ENCODE results near the gene ANKUB1.

ANKUB1 gene

GRCh38 chr3:149809699-149810098, 17.3 kb upstream of the ANKUB1 start:
- DNase-seq (ENCODE audit: low spot score): peak; percentile 25

- peak; percentile 96 for DNase-seq (ENCODE audit: low spot score)
Measured at GRCh38 chr3:149808209-149808829, 16.0 kb upstream of the ANKUB1 start.

GRCh38 chr3:149806171-149806778, 13.9 kb upstream of the ANKUB1 start:
- no peak for DNase-seq (ENCODE audit: low spot score)

GRCh38 chr3:149801639-149802038, 9.3 kb upstream of the ANKUB1 start:
- no peak for DNase-seq (ENCODE audit: low spot score)

GRCh38 chr3:149801195-149801594, 8.8 kb upstream of the ANKUB1 start:
- DNase-seq (ENCODE audit: low spot score): no peak

GRCh38 chr3:149800693-149801092, 8.3 kb upstream of the ANKUB1 start:
- no peak for DNase-seq (ENCODE audit: low spot score)

DNA sequence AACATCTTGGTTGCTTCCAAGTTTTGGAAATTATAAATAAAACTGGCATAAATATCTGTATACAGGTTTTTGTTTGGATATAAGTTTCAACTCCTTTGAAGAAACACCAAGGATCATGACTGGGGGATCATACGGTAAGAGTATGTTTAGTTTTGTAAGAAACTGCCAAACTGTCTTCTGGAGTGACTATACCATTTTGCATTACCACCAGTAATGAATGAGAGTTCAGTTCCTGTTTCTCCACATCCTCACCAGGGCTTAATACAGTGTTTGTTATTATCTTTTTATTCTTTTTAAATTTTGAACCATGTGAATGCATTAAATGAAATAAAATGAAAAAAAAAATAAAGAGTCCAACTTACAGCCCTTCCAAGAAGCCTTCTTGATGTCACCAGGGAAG, 3.7 kb upstream of the ANKUB1 start:
- no peak for DNase-seq (ENCODE audit: low spot score)

GRCh38 chr3:149790698-149791097, 1.7 kb downstream of the ANKUB1 start:
- no peak for DNase-seq (ENCODE audit: low spot score)

DNA sequence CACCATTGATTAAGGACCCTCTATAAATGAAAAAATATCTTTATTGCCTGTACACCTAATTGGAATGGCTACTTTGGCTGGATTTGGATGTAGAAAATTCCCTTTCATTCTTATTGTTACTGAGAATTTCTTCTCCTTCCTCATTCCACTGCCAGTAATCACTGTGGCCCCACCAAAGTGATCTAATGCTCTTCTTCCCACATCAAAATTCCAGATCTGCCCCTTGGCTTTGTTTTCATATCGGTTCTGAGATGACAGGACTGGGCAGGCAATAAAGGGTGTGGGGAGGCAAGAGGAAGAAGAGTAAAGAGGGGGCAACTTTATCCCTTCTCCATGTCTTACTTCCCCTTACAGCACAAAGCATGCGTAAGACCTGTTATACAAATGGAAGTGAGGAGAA, 2.1 kb downstream of the ANKUB1 start:
- no peak for DNase-seq (ENCODE audit: low spot score)

GRCh38 chr3:149784064-149784704, 8.2 kb downstream of the ANKUB1 start:
- no peak for DNase-seq (ENCODE audit: low spot score)

GRCh38 chr3:149783576-149783975, 8.8 kb downstream of the ANKUB1 start:
- peak; percentile 59 for DNase-seq (ENCODE audit: low spot score)

GRCh38 chr3:149781741-149782140, 10.6 kb downstream of the ANKUB1 start:
- no peak for DNase-seq (ENCODE audit: low spot score)

DNA sequence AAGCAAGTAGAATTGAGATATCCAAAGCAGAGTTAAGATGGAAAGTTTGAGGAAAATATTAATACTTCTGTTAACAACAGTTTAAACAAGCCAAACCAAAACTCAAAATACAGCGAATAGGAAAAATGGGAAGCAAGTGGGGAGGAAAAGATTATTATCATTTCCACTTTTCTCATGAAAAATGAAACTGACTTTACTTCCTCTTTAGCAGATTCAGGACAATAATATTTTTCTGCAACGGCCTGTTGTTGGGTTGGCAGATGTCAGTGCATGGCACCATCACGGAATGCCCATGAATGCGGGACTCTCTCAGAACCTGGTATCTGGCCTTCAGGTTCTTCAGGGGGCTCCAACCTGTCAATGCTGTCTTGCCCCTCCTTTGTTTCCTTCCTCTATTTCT, 11.1 kb downstream of the ANKUB1 start:
- DNase-seq (ENCODE audit: low spot score): no peak

GRCh38 chr3:149777414-149778214, 14.7 kb downstream of the ANKUB1 start:
- DNase-seq (ENCODE audit: low spot score): no peak

GRCh38 chr3:149776170-149776569, 16.2 kb downstream of the ANKUB1 start:
- DNase-seq (ENCODE audit: low spot score): no peak

DNA sequence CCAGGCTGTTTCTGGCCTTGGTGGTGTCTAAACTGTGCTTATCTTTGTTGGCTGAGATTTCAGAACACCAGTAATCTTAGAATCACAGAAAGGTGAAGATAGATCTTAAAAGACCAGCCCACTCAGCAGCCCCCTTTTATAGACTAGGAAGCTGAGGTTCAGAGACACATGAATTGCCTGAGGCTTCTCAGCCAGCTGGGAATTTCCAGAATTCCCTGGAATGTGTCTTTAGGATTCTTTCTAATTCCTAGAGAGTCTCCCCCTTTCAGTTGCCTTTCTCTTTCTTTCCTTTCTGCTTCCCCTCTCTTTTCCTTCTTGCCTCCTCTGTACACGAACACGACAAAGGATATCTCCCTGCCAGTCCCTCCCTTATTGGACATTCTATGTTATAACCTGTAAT, 19.5 kb downstream of the ANKUB1 start:
- no peak for DNase-seq (ENCODE audit: low spot score)

- DNase-seq (ENCODE audit: low spot score): peak; percentile 41
Measured at GRCh38 chr3:149771652-149772271, 20.6 kb downstream of the ANKUB1 start.

- no peak for DNase-seq (ENCODE audit: low spot score)
Measured at GRCh38 chr3:149770246-149770645, 22.1 kb downstream of the ANKUB1 start.

GRCh38 chr3:149768704-149769103, 23.6 kb downstream of the ANKUB1 start:
- no peak for DNase-seq (ENCODE audit: low spot score)

DNA sequence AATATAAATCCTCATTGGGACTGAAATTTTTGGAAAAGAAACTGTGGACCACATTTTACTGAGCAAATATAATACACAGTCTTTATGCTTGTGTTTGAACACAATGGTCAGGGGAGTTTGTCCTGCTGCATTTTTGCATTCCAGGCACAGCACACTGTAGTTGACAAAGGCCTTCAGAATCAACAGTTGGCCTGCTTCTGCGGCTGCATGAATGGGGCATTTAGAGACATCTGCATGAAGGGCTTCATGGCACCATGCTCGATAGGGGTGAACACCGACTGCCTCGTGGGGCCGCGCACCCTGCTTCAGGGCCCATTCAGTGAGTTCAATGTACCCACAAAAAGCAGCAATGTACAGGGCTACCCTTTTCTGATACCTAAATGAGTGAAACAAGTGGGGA, 24.6 kb downstream of the ANKUB1 start:
- peak; percentile 99 for DNase-seq (ENCODE audit: low spot score)

GRCh38 chr3:149765762-149766334, 26.5 kb downstream of the ANKUB1 start:
- DNase-seq (ENCODE audit: low spot score): peak; percentile 93

GRCh38 chr3:149764302-149764701, 28.1 kb downstream of the ANKUB1 start:
- no peak for DNase-seq (ENCODE audit: low spot score)

All from pons (tissue), 1 donor.